ENCODE data around the gene KCNC4.

DNA sequence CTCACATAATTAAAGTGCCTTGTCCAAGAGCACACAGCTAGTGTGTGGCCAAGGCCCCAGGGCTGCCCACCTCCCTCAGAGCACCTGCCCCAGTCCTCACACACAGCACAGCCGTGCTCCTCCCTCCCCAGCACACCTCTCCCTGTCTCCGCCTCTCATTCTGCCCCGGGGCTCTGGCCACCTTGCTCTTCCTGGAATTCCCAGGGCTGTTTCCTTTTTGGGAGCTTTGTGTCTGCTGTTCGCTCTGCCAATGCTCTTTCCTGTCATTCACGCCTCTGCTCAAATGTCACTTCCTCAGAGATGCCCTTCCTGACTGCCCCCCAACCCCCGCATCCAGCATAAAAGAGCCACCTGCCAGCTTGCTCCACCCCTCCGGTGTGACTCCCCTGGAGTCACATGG, 46.5 kb upstream of the KCNC4 start:
- TF ChIP-seq, protein P1, sequence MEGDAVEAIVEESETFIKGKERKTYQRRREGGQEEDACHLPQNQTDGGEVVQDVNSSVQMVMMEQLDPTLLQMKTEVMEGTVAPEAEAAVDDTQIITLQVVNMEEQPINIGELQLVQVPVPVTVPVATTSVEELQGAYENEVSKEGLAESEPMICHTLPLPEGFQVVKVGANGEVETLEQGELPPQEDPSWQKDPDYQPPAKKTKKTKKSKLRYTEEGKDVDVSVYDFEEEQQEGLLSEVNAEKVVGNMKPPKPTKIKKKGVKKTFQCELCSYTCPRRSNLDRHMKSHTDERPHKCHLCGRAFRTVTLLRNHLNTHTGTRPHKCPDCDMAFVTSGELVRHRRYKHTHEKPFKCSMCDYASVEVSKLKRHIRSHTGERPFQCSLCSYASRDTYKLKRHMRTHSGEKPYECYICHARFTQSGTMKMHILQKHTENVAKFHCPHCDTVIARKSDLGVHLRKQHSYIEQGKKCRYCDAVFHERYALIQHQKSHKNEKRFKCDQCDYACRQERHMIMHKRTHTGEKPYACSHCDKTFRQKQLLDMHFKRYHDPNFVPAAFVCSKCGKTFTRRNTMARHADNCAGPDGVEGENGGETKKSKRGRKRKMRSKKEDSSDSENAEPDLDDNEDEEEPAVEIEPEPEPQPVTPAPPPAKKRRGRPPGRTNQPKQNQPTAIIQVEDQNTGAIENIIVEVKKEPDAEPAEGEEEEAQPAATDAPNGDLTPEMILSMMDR (conservative IDR thresholded peaks at IDR 0.05 in 1 of 2, IDR thresholded peaks at IDR 0.05 in 1 of 2; ENCODE audit: extremely low read depth in 1 of 2, insufficient read depth in 1 of 2, low read depth in 1 of 2, low read length in 2 of 2) = no peak
- TF ChIP-seq EZH2 (IDR thresholded peaks at IDR 0.05; ENCODE audit: borderline replicate concordance, low read length) = no peak

All from mammary epithelial cell (primary cell).